T-cell (primary cell): ENCODE measurements around the gene STX4. TPM values are rescaled to one million over a fixed set of nuclear protein-coding genes. Genes with fewer than 3 reads are reported as not detected.
A peak's percentile ranks its signal among the peaks of the same experiment; 100 is the strongest.

Source experiments
- ATAC-seq, 4 experiments: fragments of 200-7000 bp in 3 of 4; fragments of 150-1000 bp in 1 of 4; cut with Tn5 transposase; replicated peaks in 1 of 4; 1 replicate in 3 of 4; 2 replicates in 1 of 4; pipeline ENCODE4 v1.10.0; 2021; ENCODE audit warnings: moderate library complexity in 3 of 4, mild to moderate bottlenecking in 2 of 4, moderate number of reproducible peaks in 1 of 4
- CTCF ChIA-PET, 2 donors: fragments of 300-600 bp; sonication (Branson Sonifier 250); formaldehyde crosslinking; loops; one replicate each; lab custom pipeline; 2022; ENCODE audit warnings: antibody characterized with exemption in 2 of 2; lab: Charles Lee
- POLR2A ChIA-PET, 2 donors: fragments of 300-600 bp; sonication (Branson Sonifier 250); formaldehyde crosslinking; loops; one replicate each; lab custom pipeline; 2022; ENCODE audit warnings: antibody characterized with exemption in 2 of 2; lab: Charles Lee
- DNase-seq, 35 experiments: peaks; one replicate each; pipeline versions ENCODE4 v3.0.0 to v3.0.0-alpha.2; 2013 to 2023
- H3K27ac ChIP-seq: one replicate; pipeline ENCODE4 v1.5.1; 2013; ENCODE audit warnings: low read length
- H3K27me3 ChIP-seq, 2 experiments: replicated peaks in 1 of 2; 1 replicate in 1 of 2; 2 replicates in 1 of 2; pipeline versions ENCODE4 v1.6.1 to v1.7.0; 2013; ENCODE audit warnings: low read length in 1 of 2, mixed read lengths in 1 of 2; ENCODE audit not compliant: control insufficient read depth in 2 of 2, insufficient read depth in 2 of 2; ENCODE audit errors: extremely low read depth in 1 of 2
- H3K36me3 ChIP-seq, 2 donors: 1 replicate in 1 of 2; 2 replicates in 1 of 2; pipeline versions ENCODE4 v1.6.1 to v1.7.0; 2013; ENCODE audit warnings: low read length in 1 of 2; ENCODE audit not compliant: control insufficient read depth in 2 of 2, insufficient read depth in 1 of 2; ENCODE audit errors: extremely low read depth in 1 of 2
- H3K4me1 ChIP-seq, 2 experiments: 1 replicate in 1 of 2; 2 replicates in 1 of 2; pipeline versions ENCODE4 v1.6.1 to v1.7.0; 2013; ENCODE audit warnings: low read length in 2 of 2, mixed read lengths in 1 of 2; ENCODE audit not compliant: insufficient read depth in 2 of 2, control insufficient read depth in 1 of 2; ENCODE audit errors: extremely low read depth in 1 of 2
- H3K4me3 ChIP-seq, 2 donors: 1 replicate in 1 of 2; 2 replicates in 1 of 2; pipeline versions ENCODE4 v1.5.1 to v1.7.0; 2013; ENCODE audit warnings: mild to moderate bottlenecking in 2 of 2, low read length in 1 of 2, moderate library complexity in 1 of 2; ENCODE audit not compliant: control insufficient read depth in 1 of 2; ENCODE audit errors: extremely low read depth in 1 of 2
- H3K9me3 ChIP-seq: 2 replicates; pipeline ENCODE4 v1.7.0; 2013
- H3K27ac Mint-ChIP-seq, 2 donors: one replicate each; pipeline ENCODE4 v1.8.0; 2020 to 2021; ENCODE audit warnings: mild to moderate bottlenecking in 2 of 2, mixed read lengths in 2 of 2
- H3K27me3 Mint-ChIP-seq, 2 donors: one replicate each; pipeline ENCODE4 v1.8.0; 2021 to 2022; ENCODE audit warnings: mixed read lengths in 2 of 2
- H3K36me3 Mint-ChIP-seq: one replicate; pipeline ENCODE4 v1.8.0; 2021; ENCODE audit warnings: mixed read lengths
- H3K4me1 Mint-ChIP-seq, 3 donors: one replicate each; pipeline ENCODE4 v1.8.0; 2020 to 2022; ENCODE audit warnings: mixed read lengths in 3 of 3, mild to moderate bottlenecking in 1 of 3
- H3K4me3 Mint-ChIP-seq, 3 donors: one replicate each; pipeline ENCODE4 v1.8.0; 2020 to 2022; ENCODE audit warnings: mild to moderate bottlenecking in 3 of 3, mixed read lengths in 3 of 3, moderate library complexity in 3 of 3
- H3K9me3 Mint-ChIP-seq, 3 donors: one replicate each; pipeline ENCODE4 v1.8.0; 2020 to 2022; ENCODE audit warnings: mixed read lengths in 3 of 3
- WGBS: methylation state at CpG from one replicate; pipeline ENCODE4 v1.1.5; 2013; ENCODE audit warnings: missing lambda C conversion rate; ENCODE audit not compliant: insufficient coverage; 5-methylcytosine and 5-hydroxymethylcytosine counted together
- total RNA-seq, 35 experiments: library from RNA in 6 of 35; stranded (reverse) in 6 of 35; fragments of 120-200 nt in 1 of 35; gene quantifications; one replicate each; pipeline versions ENCODE4 v1.2.1 to v1.2.4 and lab custom pipeline; 2013 to 2026

The STX4 gene
- total RNA-seq, 5 donors from 2014 or later (not counting 1 experiment from before 2014, with no cell fraction given): 73.9 to 110 (median 94.6) TPM

DNA sequence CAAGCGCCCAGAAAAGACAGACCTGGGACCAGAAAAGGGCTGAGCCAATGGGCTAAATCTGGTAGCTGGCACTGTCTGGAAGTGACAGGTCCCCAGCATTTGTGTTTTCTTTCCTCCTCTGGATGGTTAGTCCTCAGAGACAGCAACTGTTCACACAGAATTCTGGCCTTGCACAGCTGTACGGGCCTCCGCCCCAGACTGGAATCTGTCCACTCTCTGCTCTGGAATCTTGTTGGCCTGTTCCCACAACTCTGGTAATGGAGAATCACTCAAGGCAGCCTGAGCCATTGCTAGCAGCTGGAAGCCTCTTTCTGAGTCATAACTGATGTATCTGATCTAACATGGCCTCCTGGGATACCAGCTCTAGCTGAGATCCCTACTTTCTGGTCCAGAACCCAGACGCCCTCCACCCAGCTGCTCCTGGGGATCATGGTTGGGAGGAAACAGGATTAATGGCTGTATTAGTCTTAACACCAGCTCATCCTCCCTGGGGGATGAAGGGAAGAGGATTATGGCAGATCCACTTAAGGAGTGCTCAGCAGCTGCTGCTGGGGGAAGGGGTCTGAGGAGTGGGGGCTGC lies 31.6 kb downstream of the STX4 start:
- no peaks in the 10 kb centered on the region for H3K27me3 Mint-ChIP-seq
- H3K36me3 Mint-ChIP-seq: peaks cover 15% of the 10 kb centered on the region
- ATAC-seq (peak; percentile 26 to 43 (median 33)), DNase-seq (peak in 1 of 35 experiments; percentile 17)
- H3K9me3 ChIP-seq: no peaks in the 10 kb centered on the region
- H3K4me1 Mint-ChIP-seq: peaks cover 43 to 63% (median 44%) of the 10 kb centered on the region in 3 donors
- POLR2A ChIA-PET: no interaction called here
- no peaks in the 10 kb centered on the region for H3K27me3 ChIP-seq
- WGBS: 87% methylated on average over 3 of the region's 4 CpGs
- peaks cover 8 to 20% of the 10 kb centered on the region in 2 donors for H3K36me3 ChIP-seq
- peak overlapping the region; percentile 41 for H3K27ac ChIP-seq
- H3K4me3 Mint-ChIP-seq: peak overlapping the region; percentile 44 to 82 (median 66)
- H3K27ac Mint-ChIP-seq: peak overlapping the region; percentile 86 to 87
- H3K4me1 ChIP-seq: peaks cover 9 to 57% of the 10 kb centered on the region in 2 experiments
- H3K4me3 ChIP-seq: peak overlapping the region in 1 of 2 donors; percentile 35
- H3K9me3 Mint-ChIP-seq: no peaks in the 10 kb centered on the region
- CTCF ChIA-PET: no interaction called here

DNA sequence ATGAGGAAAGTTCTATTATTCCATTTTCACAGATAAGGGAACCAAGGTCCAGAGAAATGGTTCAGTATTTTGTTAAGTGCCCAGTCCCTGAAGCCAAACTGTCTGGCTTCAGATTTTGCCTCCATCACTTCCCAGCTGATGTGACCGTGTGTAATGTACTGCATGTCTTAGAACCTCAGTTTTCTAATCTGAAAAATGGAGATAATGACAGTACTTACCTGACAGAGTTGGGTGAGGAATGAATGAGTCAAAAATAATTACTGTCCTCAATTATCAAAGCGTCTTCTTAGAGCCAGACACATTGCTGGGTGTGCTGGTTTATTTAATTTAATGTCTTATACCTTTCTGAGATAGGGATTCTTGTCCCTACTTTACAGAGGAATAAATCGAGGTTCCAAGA lies 34.0 kb downstream of the STX4 start:
- no peak for DNase-seq
- peaks cover 49 to 61% (median 53%) of the 10 kb centered on the region in 3 donors for H3K4me1 Mint-ChIP-seq
- no peak overlapping the region for H3K27ac Mint-ChIP-seq
- no CpG with 5 or more reads among the region's 3 CpGs for WGBS
- ATAC-seq: no peak
- H3K27me3 Mint-ChIP-seq: no peaks in the 10 kb centered on the region
- Histone ChIP-seq H3K27me3 (no peaks in the 10 kb centered on the region), H3K27ac (no peak overlapping the region), H3K4me3 (no peak overlapping the region), H3K4me1 (peaks cover 17 to 49% of the 10 kb centered on the region in 2 experiments), H3K9me3 (no peaks in the 10 kb centered on the region), H3K36me3 (peaks cover 2 to 5% of the 10 kb centered on the region in 2 donors)
- peaks cover 7% of the 10 kb centered on the region for H3K36me3 Mint-ChIP-seq
- POLR2A ChIA-PET: no interaction called here
- H3K4me3 Mint-ChIP-seq: no peak overlapping the region
- CTCF ChIA-PET: interaction anchor here in 1 of 2 donors (0.6 kb wide), 1 partner anchor 43 kb away, joined by 3 read pairs; no protein-coding TSS in a partner anchor
- no peaks in the 10 kb centered on the region for H3K9me3 Mint-ChIP-seq

DNA sequence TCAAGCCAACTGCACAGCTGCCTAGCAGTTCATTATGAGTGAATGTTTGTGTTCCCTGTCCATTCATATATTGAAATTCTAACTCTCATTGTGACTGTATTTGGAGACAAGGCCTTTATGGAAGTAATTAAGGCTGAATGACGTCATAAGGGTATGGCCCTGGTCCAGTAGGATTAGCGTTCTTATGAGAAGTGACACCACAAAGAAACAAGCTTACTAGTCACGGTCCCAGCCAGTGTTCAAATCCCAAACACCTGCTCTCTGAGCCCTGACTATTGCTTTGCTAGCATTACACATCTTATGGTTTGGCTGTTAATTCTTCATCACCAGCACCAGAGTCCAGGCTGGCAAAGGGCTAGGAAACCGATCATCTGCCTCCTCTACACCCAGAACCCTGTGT lies 38.5 kb downstream of the STX4 start:
- Histone ChIP-seq H3K36me3 (peaks cover 8 to 9% of the 10 kb centered on the region in 2 donors), H3K27me3 (no peaks in the 10 kb centered on the region), H3K9me3 (no peaks in the 10 kb centered on the region), H3K4me3 (peak overlapping the region in 1 of 2 donors; percentile 95), H3K27ac (peak overlapping the region; percentile 58), H3K4me1 (peaks cover 14 to 27% of the 10 kb centered on the region in 2 experiments)
- Mint-ChIP-seq H3K27me3 (no peaks in the 10 kb centered on the region), H3K4me3 (peak overlapping the region; percentile 92 to 94 (median 94)), H3K9me3 (no peaks in the 10 kb centered on the region), H3K27ac (peak overlapping the region; percentile 93 to 94), H3K36me3 (no peaks in the 10 kb centered on the region), H3K4me1 (peaks cover 37 to 47% (median 42%) of the 10 kb centered on the region in 3 donors)
- ATAC-seq: no peak
- POLR2A ChIA-PET: no interaction called here
- WGBS: 76% methylated on average over 2 of the region's 4 CpGs
- CTCF ChIA-PET: interaction anchor here in 1 of 2 donors (0.8 kb wide), 1 partner anchor 70 kb away, joined by 4 read pairs; no protein-coding TSS in a partner anchor
- DNase-seq: no peak

DNA sequence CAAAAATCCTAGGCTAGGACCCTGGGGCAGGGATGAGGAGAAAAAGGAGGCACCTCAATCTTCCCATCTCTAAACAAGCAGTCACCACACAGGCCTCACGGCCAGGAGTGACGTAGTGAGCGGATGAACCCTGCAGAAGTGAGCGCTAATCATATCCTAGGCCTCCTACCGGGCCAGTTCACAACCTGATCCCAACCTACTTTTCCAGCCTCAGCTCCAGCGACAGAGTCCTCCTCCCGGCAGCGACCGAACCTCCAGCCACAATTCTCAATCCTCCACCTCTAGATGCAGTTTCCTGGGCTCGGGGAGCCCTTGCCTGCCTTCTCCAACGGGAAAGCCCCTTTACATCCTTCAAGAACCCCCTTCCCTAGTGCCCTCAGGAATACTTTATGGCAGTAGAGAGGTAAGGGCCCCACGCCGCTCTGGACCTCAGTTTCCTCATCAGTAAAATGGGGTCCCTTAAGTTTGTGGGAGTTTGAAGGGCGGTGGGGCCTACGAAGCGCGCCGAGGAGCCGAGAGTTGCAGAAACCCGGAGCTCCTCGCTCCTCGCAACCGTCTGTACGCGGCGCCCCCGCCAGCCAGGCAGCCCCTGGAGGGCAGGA lies 39.3 kb downstream of the STX4 start:
- Mint-ChIP-seq H3K9me3 (no peaks in the 10 kb centered on the region), H3K27ac (peak overlapping the region; percentile 93 to 94), H3K4me1 (peaks cover 38 to 45% (median 39%) of the 10 kb centered on the region in 3 donors), H3K4me3 (peak overlapping the region; percentile 92 to 94 (median 94)), H3K36me3 (peaks cover 3% of the 10 kb centered on the region), H3K27me3 (no peaks in the 10 kb centered on the region)
- ChIA-PET POLR2A (no interaction called here), CTCF (interaction anchor here in 1 of 2 donors (1.4 kb wide), 1 partner anchor 38 kb away, joined by 3 read pairs; no protein-coding TSS in a partner anchor)
- WGBS: under 1% methylated on average over 18 of the region's 27 CpGs
- H3K4me1 ChIP-seq: peaks cover 14 to 27% of the 10 kb centered on the region in 2 experiments
- H3K27me3 ChIP-seq: no peaks in the 10 kb centered on the region
- no peaks in the 10 kb centered on the region for H3K9me3 ChIP-seq
- peaks cover 11 to 16% of the 10 kb centered on the region in 2 donors for H3K36me3 ChIP-seq
- H3K27ac ChIP-seq: peak overlapping the region; percentile 58
- no peak for ATAC-seq
- H3K4me3 ChIP-seq: peak overlapping the region; percentile 69 to 95
- peak in 6 of 35 experiments; percentile 12 to 51 (median 16) for DNase-seq

DNA sequence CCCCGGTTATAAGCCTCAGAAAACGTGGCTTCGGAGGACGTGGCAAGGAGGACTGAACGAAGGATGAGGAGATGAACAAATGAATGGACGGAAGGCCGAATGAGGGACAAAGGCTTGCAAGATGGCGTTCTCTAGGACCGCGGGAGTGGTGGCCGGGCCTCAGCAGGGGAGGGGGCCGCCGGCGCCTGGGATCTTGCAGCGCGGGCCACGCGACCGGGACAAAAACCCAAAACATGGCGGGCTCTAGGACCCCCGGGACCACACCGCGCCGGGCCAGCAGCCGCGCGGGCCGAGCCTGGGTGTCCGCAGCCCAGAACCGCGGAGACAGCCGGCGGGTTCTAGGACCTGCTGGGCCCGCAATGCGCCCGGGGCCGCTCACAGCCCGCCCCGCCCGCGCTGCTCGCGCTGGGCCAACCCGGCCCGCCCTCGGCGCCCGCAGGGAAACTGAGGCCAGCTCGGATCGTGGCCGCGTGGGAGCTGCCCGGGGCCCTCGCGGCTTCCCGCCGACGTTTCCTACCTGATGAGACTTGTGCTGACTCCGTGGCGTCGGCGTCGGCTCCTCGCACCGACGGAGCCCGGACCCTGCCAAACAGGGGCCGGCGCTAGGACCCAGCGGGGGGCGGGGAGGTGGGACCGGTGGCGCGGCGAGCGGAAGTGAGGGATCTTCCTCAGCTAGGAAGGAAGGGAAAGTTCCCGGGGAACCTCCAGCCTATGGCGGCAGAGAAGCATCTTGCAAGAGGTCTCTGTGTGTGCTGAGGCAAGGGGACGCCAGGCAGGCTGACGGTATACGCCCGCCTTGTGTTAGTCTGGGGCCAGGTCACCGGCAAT lies 40.0 kb downstream of the STX4 start:
- no peaks in the 10 kb centered on the region for H3K9me3 ChIP-seq
- ATAC-seq (peak; percentile 63 to 69 (median 65)), DNase-seq (peak; percentile 62 to 88 (median 78))
- ChIA-PET CTCF (interaction anchor here in 1 of 2 donors (0.7 to 1.6 kb wide), 6 partner anchors 39 to 796 kb away, joined by 3 to 15 read pairs (median 4); partner anchors contain the start of genes KAT8 and STX4), POLR2A (interaction anchor here in 1 of 2 donors (0.5 to 1.4 kb wide), 5 partner anchors 44 to 386 kb away, joined by 3 to 7 read pairs (median 4); partner anchors contain the start of genes ARMC5 and KAT8)
- peaks cover 11 to 23% of the 10 kb centered on the region in 2 donors for H3K36me3 ChIP-seq
- peaks cover 39 to 47% (median 43%) of the 10 kb centered on the region in 3 donors for H3K4me1 Mint-ChIP-seq
- H3K27ac Mint-ChIP-seq: peak overlapping the region; percentile 95 to 97
- peak overlapping the region; percentile 69 to 95 for H3K4me3 ChIP-seq
- no peaks in the 10 kb centered on the region for H3K9me3 Mint-ChIP-seq
- under 1% methylated on average over 82 of the region's 83 CpGs for whole genome bisulfite sequencing
- peak overlapping the region; percentile 89 for H3K27ac ChIP-seq
- peaks cover 14 to 27% of the 10 kb centered on the region in 2 experiments for H3K4me1 ChIP-seq
- H3K27me3 Mint-ChIP-seq: no peaks in the 10 kb centered on the region
- peaks cover 9% of the 10 kb centered on the region for H3K36me3 Mint-ChIP-seq
- H3K27me3 ChIP-seq: no peaks in the 10 kb centered on the region
- peak overlapping the region; percentile 92 to 96 (median 94) for H3K4me3 Mint-ChIP-seq
